Cardiac septum (tissue), 1 donor: Measurements from ENCODE around the gene SLC39A2. TPM values are rescaled to one million over a fixed set of nuclear protein-coding genes. Genes with fewer than 3 reads are reported as not detected.
"Not testable (repeated sequence)": the region's sequence is repeated elsewhere in the genome, so short reads cannot be mapped to it uniquely, and the experiment has no call there.

ENCODE experiments used
- DNase-seq: peaks from one replicate; pipeline ENCODE4 v3.0.0-alpha.2; 2020; ENCODE audit warnings: low spot score
- intact Hi-C: fragments of 100-400 bp; cut with DNase I; formaldehyde crosslinking; loops from one replicate; pipeline ENCODE4 v1.14.0; 2022
- microRNA-seq: library from miRNA; unstranded; fragments of <30 nt; microRNA quantifications from one replicate; pipeline ENCODE4 v1.2.0, GENCODE V29; 2020
- total RNA-seq: library from RNA; stranded (reverse); fragmentation: NEBNext Ultra II Directional; extraction: Animal tissue kit (Norgen Biotek cat#: 25700); gene quantifications from one replicate; pipeline ENCODE4 v1.2.1, GENCODE V29; 2021
- donor health status: DM: no; HTN: no; CAD: no.

The SLC39A2 gene
- total RNA-seq, 1 donor from 2014 or later, result not detected

- intact Hi-C loops, result loop anchor here (1.0 to 5.0 kb wide), 3 partner anchors 25 to 342 kb away; no protein-coding TSS in a partner anchor
- no peak for DNase-seq
Measured at GRCh38 chr14:21039585-21040369, 40.7 kb downstream of the SLC39A2 start.

DNA sequence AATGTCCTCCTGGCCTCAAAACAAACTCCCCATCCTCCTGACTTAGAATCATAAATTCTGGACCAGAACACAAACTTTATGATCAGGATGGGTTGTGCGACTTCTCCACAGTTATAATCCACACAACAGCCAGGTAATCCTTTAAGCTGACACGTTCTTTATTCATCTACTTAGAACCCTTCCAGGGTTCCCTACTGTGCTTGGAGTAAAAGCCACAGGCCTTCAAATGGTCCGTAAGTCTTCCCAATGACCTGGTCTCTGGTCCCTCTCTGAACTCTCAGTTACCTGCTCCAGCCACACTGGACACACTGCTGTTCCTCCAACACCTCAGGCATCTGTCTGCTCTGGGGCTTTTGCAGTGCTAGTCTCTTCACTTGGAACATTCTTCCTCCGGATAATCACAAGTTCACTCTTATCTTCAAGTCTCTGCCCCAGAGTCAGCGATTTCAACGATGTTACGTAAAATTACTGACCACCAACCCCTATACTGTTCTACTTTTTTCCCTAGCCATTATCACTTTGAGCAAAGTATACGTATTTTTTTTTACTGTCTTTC, 41.4 kb downstream of the SLC39A2 start:
- no peak for DNase-seq
- intact Hi-C loops, result loop anchor here (1.0 to 5.0 kb wide), 2 partner anchors 26 to 183 kb away; no protein-coding TSS in a partner anchor

- intact Hi-C loops, result loop anchor here (1.0 to 5.0 kb wide), 2 partner anchors 27 to 184 kb away; no protein-coding TSS in a partner anchor
Measured at GRCh38 chr14:21040941-21041340, 41.8 kb downstream of the SLC39A2 start.

DNA sequence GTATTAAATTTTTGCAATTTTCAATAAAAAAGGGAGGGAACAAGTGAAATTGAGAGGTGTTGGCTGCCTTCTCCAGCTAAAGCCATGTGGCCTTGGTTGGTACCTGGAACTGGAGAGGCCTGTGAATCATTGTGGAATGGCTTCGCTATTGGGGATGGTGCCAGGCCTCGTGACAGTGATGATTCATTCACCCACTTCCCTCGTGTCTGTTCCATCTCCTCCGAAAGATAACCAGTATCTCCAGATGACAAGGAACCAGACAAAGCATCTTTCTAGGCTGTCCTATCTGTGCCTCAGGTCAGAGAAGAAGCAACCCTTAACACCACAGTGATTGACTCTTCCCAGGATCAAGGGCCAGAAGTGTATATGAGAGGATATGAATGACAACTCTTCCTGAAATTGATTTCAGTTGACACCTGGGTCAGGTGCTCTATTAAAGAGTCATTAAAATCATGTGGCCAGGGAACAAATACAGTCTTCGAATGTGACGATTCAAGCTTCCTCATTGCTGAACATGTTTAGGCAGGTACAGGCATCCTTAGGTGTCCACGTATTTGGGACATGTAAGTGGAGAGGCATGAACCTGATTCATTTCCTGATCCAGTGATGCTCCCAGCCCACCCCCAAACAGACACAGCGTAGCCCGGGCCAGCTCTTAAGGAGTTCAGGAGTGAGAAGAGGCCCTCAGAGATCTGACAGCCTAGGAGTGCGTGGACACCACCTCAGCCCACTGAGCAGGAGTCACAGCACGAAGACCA, 42.8 kb downstream of the SLC39A2 start, which contains the start of gene RNASE7:
RNASE7 (plus strand) TSS at position 687 of the 758 bp plus-strand sequence. CDS start 631 bp downstream, outside the sequence.
- intact Hi-C loops, result loop anchor here (5.0 kb wide), 1 partner anchor 185 kb away; no protein-coding TSS in a partner anchor
- no peak for DNase-seq

More at GRCh38 chr14:21040941-21041340, 41.8 kb downstream of the SLC39A2 start:
- not testable (repeated sequence) for DNase-seq

GRCh38 chr14:21042918-21043317, 43.8 kb downstream of the SLC39A2 start:
- intact Hi-C loops, result loop anchor here (5.0 kb wide), 1 partner anchor 186 kb away; no protein-coding TSS in a partner anchor
- DNase-seq, result no peak

GRCh38 chr14:21043387-21043973, 44.4 kb downstream of the SLC39A2 start:
- DNase-seq, result no peak
- intact Hi-C loops, result loop anchor here (5.0 kb wide), 1 partner anchor 186 kb away; no protein-coding TSS in a partner anchor

DNA sequence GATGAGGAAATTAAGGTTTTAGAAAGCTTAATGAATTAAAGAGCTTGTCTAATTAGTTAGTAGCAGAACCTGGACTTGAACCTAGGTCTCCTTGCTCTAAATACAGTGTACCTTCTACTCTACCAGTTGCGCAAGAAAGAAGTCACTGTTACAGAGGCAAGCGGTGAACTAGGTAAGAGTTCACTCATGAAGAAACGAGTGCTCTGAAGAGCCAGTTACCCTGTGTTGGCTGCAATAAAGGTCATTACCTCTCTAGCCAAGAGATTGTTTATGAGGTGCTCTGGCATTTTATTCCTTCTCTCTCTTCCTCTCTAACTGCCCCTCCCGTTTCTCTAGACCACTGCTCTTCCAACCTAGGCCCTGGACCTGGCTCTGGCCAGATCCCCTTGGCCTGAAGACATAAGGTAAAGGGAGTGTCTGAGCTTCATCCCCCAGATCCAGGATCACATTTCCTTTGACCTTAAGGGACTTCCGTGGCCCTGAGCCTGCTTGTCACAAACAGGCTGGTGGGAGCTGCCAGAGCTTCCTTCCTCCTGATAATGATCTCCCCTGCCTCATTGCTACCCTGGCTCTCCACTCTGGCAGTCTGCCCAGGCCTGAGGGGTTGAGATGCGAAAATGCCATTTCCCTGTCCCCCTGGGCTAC, 45.0 kb downstream of the SLC39A2 start:
- intact Hi-C loops, result loop anchor here (1.0 to 5.0 kb wide), 2 partner anchors 20 to 187 kb away; no protein-coding TSS in a partner anchor
- DNase-seq, result no peak

- DNase-seq, result no peak
- intact Hi-C loops, result no loop called here
Measured at GRCh38 chr14:21047378-21047781, 48.3 kb downstream of the SLC39A2 start.

DNA sequence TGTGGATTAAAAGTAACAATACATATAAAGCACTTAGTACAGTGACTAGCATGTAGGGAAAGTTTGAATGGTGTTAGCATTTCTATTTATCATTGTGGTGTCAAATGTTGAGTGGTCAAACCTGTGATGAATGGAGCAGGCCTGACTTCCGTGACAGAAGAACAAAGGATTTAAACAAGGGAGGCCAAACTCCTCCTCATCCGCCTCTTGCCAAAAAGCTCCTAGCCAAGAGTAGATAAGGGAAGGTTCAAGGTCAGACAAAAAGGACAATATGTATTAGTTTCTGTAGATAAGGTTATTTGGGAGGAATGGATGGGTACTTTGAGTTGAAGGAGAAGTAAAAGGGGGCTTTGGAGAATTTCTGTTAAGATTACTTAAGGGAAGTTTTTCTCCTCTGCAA, 49.5 kb downstream of the SLC39A2 start:
- DNase-seq, result no peak
- intact Hi-C loops, result no loop called here

DNA sequence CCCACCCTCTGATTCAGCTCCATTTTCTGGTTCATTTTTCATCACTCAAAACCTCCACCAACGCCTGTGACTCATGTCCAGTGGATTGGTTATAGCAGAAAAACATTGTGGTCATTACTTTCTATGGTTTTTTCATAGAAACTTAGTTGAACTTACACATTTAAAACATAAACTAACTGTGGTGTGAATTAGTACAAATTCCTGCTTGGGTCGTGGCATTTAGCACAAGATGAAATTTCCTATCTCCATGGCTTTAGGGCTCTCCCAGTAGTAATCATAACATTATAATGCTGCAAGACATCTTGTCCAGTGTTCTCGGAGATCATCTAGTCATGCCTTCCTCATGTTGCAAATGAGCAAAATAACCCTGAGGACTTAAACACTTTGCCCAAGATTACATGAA, 50.2 kb downstream of the SLC39A2 start:
- intact Hi-C loops, result no loop called here
- no peak for DNase-seq

DNA sequence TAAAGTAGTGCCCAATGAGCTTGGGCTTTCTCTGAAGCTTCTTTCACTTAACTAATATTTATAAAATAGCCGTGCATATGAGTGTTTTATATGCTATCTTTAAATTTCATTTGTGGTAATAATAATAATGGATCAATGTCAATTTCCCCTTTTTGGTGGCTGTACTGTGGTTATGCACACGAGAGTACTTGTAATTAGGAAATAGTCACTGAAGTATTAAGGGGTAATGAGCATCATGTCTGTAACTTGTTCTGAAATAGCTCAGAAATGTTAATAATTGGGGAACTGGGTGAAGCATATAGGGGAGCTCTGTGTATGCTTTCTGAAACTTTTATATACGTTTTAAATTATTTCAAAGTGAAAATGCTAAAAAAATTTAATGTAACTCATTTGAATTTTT, 51.5 kb downstream of the SLC39A2 start:
- no peak for DNase-seq
- intact Hi-C loops, result no loop called here

Small RNA genes lying within 50 kb of the gene (microRNA-seq; reads per million reads assigned to microRNA genes)
- not detected for gene MIR6717

Other genes with a start within 250 kb of the SLC39A2 start
- not detected for gene EDDM3B, start 230.9 kb upstream of the SLC39A2 start, total RNA-seq
- gene RNASE6, start 218.0 kb upstream of the SLC39A2 start, total RNA-seq, result 3.1 TPM
- gene RNASE1, start 196.4 kb upstream of the SLC39A2 start, total RNA-seq, result 171 TPM
- not detected for gene RNASE3, start 107.9 kb upstream of the SLC39A2 start, total RNA-seq
- 0.89 TPM for gene RNASE2, start 43.8 kb upstream of the SLC39A2 start, total RNA-seq
- 34.6 TPM for gene METTL17, start 9.3 kb upstream of the SLC39A2 start, total RNA-seq
- gene NDRG2, start 25.8 kb downstream of the SLC39A2 start, total RNA-seq, result 304 TPM
- gene TPPP2, start 30.9 kb downstream of the SLC39A2 start, total RNA-seq, result 0.73 TPM
- gene RNASE13, start 35.5 kb downstream of the SLC39A2 start, total RNA-seq, result not detected
- not detected for gene RNASE7, start 43.1 kb downstream of the SLC39A2 start, total RNA-seq
- gene RNASE8, start 58.5 kb downstream of the SLC39A2 start, total RNA-seq, result not detected
- gene ARHGEF40, start 71.0 kb downstream of the SLC39A2 start, total RNA-seq, result 26.3 TPM
- gene ZNF219, start 99.4 kb downstream of the SLC39A2 start, total RNA-seq, result 51.1 TPM
- 0.48 TPM for gene TMEM253, start 101.8 kb downstream of the SLC39A2 start, total RNA-seq
- gene OR5AU1, start 156.8 kb downstream of the SLC39A2 start, total RNA-seq, result not detected